ENCODE measurements around the gene CCL22. TPM values are rescaled to one million over a fixed set of nuclear protein-coding genes. Genes with fewer than 3 reads are reported as not detected.

Gene CCL22
- total and polyA plus RNA-seq, 3 donors from 2014 or later = 0.65 TPM; not detected in 2

GRCh38 chr16:57409870-57410587 lies 51.4 kb downstream of the CCL22 start:
- no peak overlapping the region for H3K27ac ChIP-seq
- no peaks in the 10 kb centered on the region for H3K36me3 ChIP-seq (ENCODE audit: low read depth, missing control alignments)
- intact Hi-C loops (cut with DNase I; ENCODE audit: low total_unique reads) = no loop called here
- no peak for TF ChIP-seq CTCF (IDR thresholded peaks at IDR 0.05)
- no peak for TF ChIP-seq POLR2A (IDR thresholded peaks at IDR 0.05)
- no peaks in the 10 kb centered on the region for H3K4me1 ChIP-seq
- H3K4me3 ChIP-seq = no peak overlapping the region
- no peaks in the 10 kb centered on the region for H3K27me3 ChIP-seq
- DNase-seq = no peak
- 82 to 88% methylated on average over 11 to 14 of the region's 14 CpGs for WGBS, 2 donors
- no peaks in the 10 kb centered on the region for H3K9me3 ChIP-seq

- DNase-seq = no peak
- TF ChIP-seq POLR2A (IDR thresholded peaks at IDR 0.05) = no peak
- TF ChIP-seq CTCF (IDR thresholded peaks at IDR 0.05) = no peak
- no peak overlapping the region for H3K4me3 ChIP-seq
- intact Hi-C loops (cut with DNase I; ENCODE audit: low total_unique reads) = no loop called here
- H3K4me1 ChIP-seq = peaks cover 3% of the 10 kb centered on the region
- WGBS, 2 donors = 74 to 75% methylated on average over 5 to 12 of the region's 12 CpGs
- H3K36me3 ChIP-seq (ENCODE audit: low read depth, missing control alignments) = no peaks in the 10 kb centered on the region
- H3K27me3 ChIP-seq = no peaks in the 10 kb centered on the region
- no peak overlapping the region for H3K27ac ChIP-seq
- H3K9me3 ChIP-seq = no peaks in the 10 kb centered on the region
Observed at GRCh38 chr16:57411362-57411976, 52.9 kb downstream of the CCL22 start.

- Histone ChIP-seq H3K9me3 (no peaks in the 10 kb centered on the region), H3K27ac (no peak overlapping the region), H3K4me3 (no peak overlapping the region), H3K27me3 (no peaks in the 10 kb centered on the region), H3K4me1 (peaks cover 14% of the 10 kb centered on the region), H3K36me3 (ENCODE audit: low read depth, missing control alignments) (no peaks in the 10 kb centered on the region)
- TF ChIP-seq CTCF (IDR thresholded peaks at IDR 0.05) (no peak), POLR2A (IDR thresholded peaks at IDR 0.05) (no peak)
- no peak for DNase-seq
- intact Hi-C loops (cut with DNase I; ENCODE audit: low total_unique reads) = no loop called here
- WGBS, 2 donors = 95 to 96% methylated on average over 8 to 9 of the region's 9 CpGs
Observed at GRCh38 chr16:57412584-57412983, 54.0 kb downstream of the CCL22 start.

- no peak for DNase-seq
- no peak overlapping the region for H3K27ac ChIP-seq
- no peaks in the 10 kb centered on the region for H3K27me3 ChIP-seq
- H3K4me3 ChIP-seq = no peak overlapping the region
- H3K9me3 ChIP-seq = no peaks in the 10 kb centered on the region
- peaks cover 14% of the 10 kb centered on the region for H3K4me1 ChIP-seq
- H3K36me3 ChIP-seq (ENCODE audit: low read depth, missing control alignments) = no peaks in the 10 kb centered on the region
- intact Hi-C loops (cut with DNase I; ENCODE audit: low total_unique reads) = no loop called here
- TF ChIP-seq CTCF (IDR thresholded peaks at IDR 0.05) = no peak
- no peak for TF ChIP-seq POLR2A (IDR thresholded peaks at IDR 0.05)
- WGBS, 2 donors = 95 to 100% methylated on average over 1 to 5 of the region's 5 CpGs
Observed at GRCh38 chr16:57413301-57413730, 54.7 kb downstream of the CCL22 start.

Measured in testis (tissue), 3 donors.